T follicular helper cell (primary cell): Measurements from ENCODE around the gene TNFRSF12A.

Experiments
- DNase-seq: peaks from one replicate; pipeline ENCODE4 v3.0.0-alpha.2; 2020; ENCODE audit warnings: low read depth
- total RNA-seq, 2 experiments: gene quantifications; one replicate each; lab custom pipeline; 2026; lab: John Stamatoyannopoulos, UW

TNFRSF12A gene
- total RNA-seq, result 10.7 to 17.0 reads per million in 2 experiments

GRCh38 chr16:3020247-3020603, at the start of gene TNFRSF12A:
TNFRSF12A (plus strand) TSS chr16:3020368; CDS start chr16:3020398, 30 bp downstream.
- peak; percentile 44 for DNase-seq

- DNase-seq, result no peak
Measured at GRCh38 chr16:2970563-2970962, 49.6 kb upstream of the TNFRSF12A start.

GRCh38 chr16:2971134-2971984, 48.8 kb upstream of the TNFRSF12A start:
- no peak for DNase-seq

GRCh38 chr16:2971985-2972784, 48.0 kb upstream of the TNFRSF12A start:
- no peak for DNase-seq

- DNase-seq, result no peak
Measured at GRCh38 chr16:2973093-2973492, 47.1 kb upstream of the TNFRSF12A start.

GRCh38 chr16:2973605-2974318, 46.4 kb upstream of the TNFRSF12A start:
- DNase-seq, result no peak

GRCh38 chr16:2974319-2975056, 45.7 kb upstream of the TNFRSF12A start:
- no peak for DNase-seq

GRCh38 chr16:2975161-2975795, 44.9 kb upstream of the TNFRSF12A start:
- DNase-seq, result no peak

GRCh38 chr16:2976201-2976600, 44.0 kb upstream of the TNFRSF12A start:
- no peak for DNase-seq

- no peak for DNase-seq
Measured at GRCh38 chr16:2976673-2977072, 43.5 kb upstream of the TNFRSF12A start.

- no peak for DNase-seq
Measured at GRCh38 chr16:2977440-2977839, 42.7 kb upstream of the TNFRSF12A start.

GRCh38 chr16:2979669-2980226, 40.4 kb upstream of the TNFRSF12A start:
- DNase-seq, result no peak

GRCh38 chr16:2980227-2981176, 39.7 kb upstream of the TNFRSF12A start, which contains the start of gene PKMYT1:
PKMYT1 (minus strand) TSS chr16:2980446; CDS start chr16:2979657, 789 bp downstream.
- DNase-seq, result peak; percentile 88

- DNase-seq, result no peak
Measured at GRCh38 chr16:2981177-2981898, 38.8 kb upstream of the TNFRSF12A start.

- DNase-seq, result no peak
Measured at GRCh38 chr16:2981899-2982250, 38.3 kb upstream of the TNFRSF12A start.

GRCh38 chr16:2982402-2982801, 37.8 kb upstream of the TNFRSF12A start:
- no peak for DNase-seq

GRCh38 chr16:2983706-2984136, 36.4 kb upstream of the TNFRSF12A start:
- DNase-seq, result peak; percentile 38

- DNase-seq, result no peak
Measured at GRCh38 chr16:2985462-2985861, 34.7 kb upstream of the TNFRSF12A start.

GRCh38 chr16:2985893-2986355, 34.2 kb upstream of the TNFRSF12A start:
- DNase-seq, result no peak
